Stomach (tissue), 4 donors: ENCODE measurements around the gene PFKM.

Source experiments
- CTCF ChIP-seq, 7 experiments: fragments of 450-650 bp in 4 of 7; fragments of 200-600 bp in 3 of 7; sonication (generic) in 3 of 7; IDR thresholded peaks; one replicate each; pipeline ENCODE4 v1.5.1; 2016 to 2019; ENCODE audit warnings: antibody characterized with exemption in 7 of 7, control low read depth in 2 of 7, mild to moderate bottlenecking in 1 of 7
- POLR2AphosphoS5 ChIP-seq, 3 donors: sonication (generic); formaldehyde crosslinking; IDR thresholded peaks; one replicate each; pipeline ENCODE4 v1.6.1; 2016; ENCODE audit warnings: antibody characterized with exemption in 3 of 3

- TF ChIP-seq CTCF (IDR thresholded peaks at IDR 0.05) (no peak), POLR2AphosphoS5 (IDR thresholded peaks at IDR 0.05) (no peak)
Observed at GRCh38 chr12:48119834-48120195, 651 bp downstream of the PFKM start.
